ENCODE measurements around the gene TRAF6. TPM values are rescaled to one million over a fixed set of nuclear protein-coding genes. Genes with fewer than 3 reads are reported as not detected.

TRAF6 gene
- total RNA-seq, 1 experiment from 2014 or later, result 9.2 TPM

DNA sequence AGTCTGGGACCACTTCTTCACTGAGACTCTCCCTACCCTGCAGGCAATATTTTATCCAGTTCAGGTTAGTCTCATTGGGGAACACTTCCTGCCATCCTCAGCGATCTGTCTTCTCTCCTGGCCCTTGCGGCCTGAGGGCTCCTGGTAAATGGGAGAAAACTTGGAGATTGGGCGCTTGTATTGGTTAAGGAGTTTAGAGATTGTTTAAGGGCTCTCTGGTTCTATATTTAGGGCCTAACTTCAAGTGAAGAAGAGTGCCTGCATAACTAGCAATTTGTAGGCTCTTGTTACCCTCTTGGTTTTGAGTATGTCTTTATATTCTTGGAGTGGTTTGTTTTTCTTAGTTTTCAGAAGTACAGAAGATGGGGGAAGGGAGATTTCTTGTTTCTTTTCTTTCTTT, 72.7 kb downstream of the TRAF6 start:
- ChIA-PET POLR2A (no interaction called here), CTCF (interaction anchor here (0.5 to 0.7 kb wide), 2 partner anchors 34 to 164 kb away, joined by 3 to 5 read pairs; no protein-coding TSS in a partner anchor)
- no peak for DNase-seq (ENCODE audit: unreplicated experiment)
- Mint-ChIP-seq H3K27ac (ENCODE audit: low read depth, unreplicated experiment) (no peak overlapping the region), H3K27me3 (ENCODE audit: insufficient read depth, unreplicated experiment) (no peaks in the 10 kb centered on the region), H3K4me1 (ENCODE audit: insufficient read depth, unreplicated experiment) (no peaks in the 10 kb centered on the region), H3K4me3 (ENCODE audit: unreplicated experiment) (no peak overlapping the region), H3K9me3 (ENCODE audit: unreplicated experiment) (no peaks in the 10 kb centered on the region), H3K36me3 (ENCODE audit: insufficient read depth, unreplicated experiment) (peaks cover 25% of the 10 kb centered on the region)
- TF ChIP-seq, protein P1, sequence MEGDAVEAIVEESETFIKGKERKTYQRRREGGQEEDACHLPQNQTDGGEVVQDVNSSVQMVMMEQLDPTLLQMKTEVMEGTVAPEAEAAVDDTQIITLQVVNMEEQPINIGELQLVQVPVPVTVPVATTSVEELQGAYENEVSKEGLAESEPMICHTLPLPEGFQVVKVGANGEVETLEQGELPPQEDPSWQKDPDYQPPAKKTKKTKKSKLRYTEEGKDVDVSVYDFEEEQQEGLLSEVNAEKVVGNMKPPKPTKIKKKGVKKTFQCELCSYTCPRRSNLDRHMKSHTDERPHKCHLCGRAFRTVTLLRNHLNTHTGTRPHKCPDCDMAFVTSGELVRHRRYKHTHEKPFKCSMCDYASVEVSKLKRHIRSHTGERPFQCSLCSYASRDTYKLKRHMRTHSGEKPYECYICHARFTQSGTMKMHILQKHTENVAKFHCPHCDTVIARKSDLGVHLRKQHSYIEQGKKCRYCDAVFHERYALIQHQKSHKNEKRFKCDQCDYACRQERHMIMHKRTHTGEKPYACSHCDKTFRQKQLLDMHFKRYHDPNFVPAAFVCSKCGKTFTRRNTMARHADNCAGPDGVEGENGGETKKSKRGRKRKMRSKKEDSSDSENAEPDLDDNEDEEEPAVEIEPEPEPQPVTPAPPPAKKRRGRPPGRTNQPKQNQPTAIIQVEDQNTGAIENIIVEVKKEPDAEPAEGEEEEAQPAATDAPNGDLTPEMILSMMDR (IDR thresholded peaks at IDR 0.05; ENCODE audit: unreplicated experiment), result no peak
- BruUV-seq (replicated peaks), result no TSS peak
- intact Hi-C loops (cut with micrococcal nuclease), result no loop called here

Other genes starting within 250 kb of the TRAF6 start
- 38.7 and 39.8 TPM in 2 replicates for gene COMMD9, start 220.8 kb downstream of the TRAF6 start, total RNA-seq (2022)
- gene PRR5L, start 214.0 kb downstream of the TRAF6 start, total RNA-seq (2022), result 14.2 and 23.9 TPM in 2 replicates
- gene RAG1, start 57.7 kb upstream of the TRAF6 start, total RNA-seq (2022), result 0.16 and 0.56 TPM in 2 replicates
- gene IFTAP, start 84.2 kb upstream of the TRAF6 start, total RNA-seq (2022), result 13.1 and 18.6 TPM in 2 replicates
- not detected in 2 replicates for gene RAG2, start 88.0 kb upstream of the TRAF6 start, total RNA-seq (2022)